Coronary artery (tissue), 2 donors: ENCODE measurements around the gene KLF4.

Experiments
- DNase-seq: peaks from one replicate; pipeline ENCODE4 v3.0.0-alpha.2; 2017; ENCODE audit warnings: low spot score
- H3K27ac ChIP-seq, 2 donors: fragments of 200-600 bp; sonication (generic); one replicate each; pipeline ENCODE4 v1.5.1; 2016 to 2019
- H3K4me3 ChIP-seq: fragments of 200-600 bp; sonication (generic); 2 replicates; pipeline ENCODE4 v1.5.1; 2016; ENCODE audit warnings: mild to moderate bottlenecking, moderate library complexity
- CTCF ChIP-seq: fragments of 200-600 bp; sonication (generic); IDR thresholded peaks from one replicate; pipeline ENCODE4 v1.5.1; 2019; ENCODE audit warnings: antibody characterized with exemption

Gene KLF4

GRCh38 chr9:107465467-107466451, 23.8 kb downstream of the KLF4 start:
- peak overlapping the region; percentile 83 for H3K4me3 ChIP-seq
- H3K27ac ChIP-seq = peak overlapping the region in 1 of 2 donors; percentile 7
- DNase-seq = peak; percentile 81
- peak; percentile 88 for TF ChIP-seq CTCF

- Histone ChIP-seq H3K4me3 (no peak overlapping the region), H3K27ac (no peak overlapping the region)
- no peak for TF ChIP-seq CTCF
- no peak for DNase-seq
These were observed 25.1 kb downstream of the KLF4 start for GRCh38 chr9:107464516-107464915.

- no peak for TF ChIP-seq CTCF
- no peak for DNase-seq
- H3K4me3 ChIP-seq = no peak overlapping the region
- H3K27ac ChIP-seq = no peak overlapping the region
These were observed 26.9 kb downstream of the KLF4 start for GRCh38 chr9:107462691-107463090.

GRCh38 chr9:107460153-107461023, 29.2 kb downstream of the KLF4 start:
- H3K4me3 ChIP-seq = no peak overlapping the region
- no peak overlapping the region for H3K27ac ChIP-seq
- no peak for DNase-seq
- TF ChIP-seq CTCF = no peak

- no peak overlapping the region for H3K4me3 ChIP-seq
- H3K27ac ChIP-seq = no peak overlapping the region
- TF ChIP-seq CTCF = no peak
- DNase-seq = no peak
These were observed 34.0 kb downstream of the KLF4 start for GRCh38 chr9:107455425-107456135.

GRCh38 chr9:107453479-107453878, 36.1 kb downstream of the KLF4 start:
- Histone ChIP-seq H3K4me3 (no peak overlapping the region), H3K27ac (no peak overlapping the region)
- no peak for TF ChIP-seq CTCF
- DNase-seq = no peak
